Fibroblast of lung (primary cell): ENCODE measurements around the gene IL6R. TPM values are rescaled to one million over a fixed set of nuclear protein-coding genes. Genes with fewer than 3 reads are reported as not detected.

Experiments used
- DNase-seq, 2 donors: peaks; one replicate each; pipeline versions ENCODE4 v3.0.0 to v3.0.0-alpha.2; 2010; ENCODE audit warnings: low read depth in 2 of 2
- H2AFZ ChIP-seq: 2 replicates; pipeline ENCODE4 v1.5.1; 2012; ENCODE audit warnings: low read length, control low read depth, inconsistent platforms
- H3K27ac ChIP-seq: 2 replicates; pipeline ENCODE4 v1.5.1; 2011; ENCODE audit warnings: low read length, control low read depth; ENCODE audit not compliant: insufficient read depth
- H3K27me3 ChIP-seq: 2 replicates; pipeline ENCODE4 v1.5.1; 2011; ENCODE audit warnings: mild to moderate bottlenecking, low read length; ENCODE audit not compliant: control insufficient read depth, insufficient read depth
- H3K36me3 ChIP-seq: 2 replicates; pipeline ENCODE4 v1.5.1; 2011; ENCODE audit warnings: low read length; ENCODE audit not compliant: control insufficient read depth, insufficient read depth
- H3K4me1 ChIP-seq: 2 replicates; pipeline ENCODE4 v1.5.1; 2011; ENCODE audit warnings: low read length; ENCODE audit not compliant: control insufficient read depth, insufficient read depth; ENCODE audit errors: extremely low read depth
- H3K4me2 ChIP-seq: 2 replicates; pipeline ENCODE4 v1.5.1; 2011; ENCODE audit warnings: low read length, control low read depth; ENCODE audit not compliant: insufficient read depth; ENCODE audit errors: extremely low read depth
- H3K4me3 ChIP-seq, 4 experiments: fragments of 200-600 bp in 1 of 4; sonication (generic) in 1 of 4; replicated peaks in 1 of 4; 2 replicates each; pipeline ENCODE4 v1.5.1; 2011 to 2016; ENCODE audit warnings: low read length in 4 of 4, low read depth in 3 of 4, mild to moderate bottlenecking in 3 of 4, control low read depth in 2 of 4, inconsistent platforms in 1 of 4, mixed read lengths in 1 of 4; ENCODE audit not compliant: insufficient read depth in 1 of 4; ENCODE audit errors: control extremely low read depth in 1 of 4
- H3K79me2 ChIP-seq: 2 replicates; pipeline ENCODE4 v1.5.1; 2012; ENCODE audit warnings: mild to moderate bottlenecking, low read length, inconsistent platforms; ENCODE audit not compliant: control insufficient read depth, insufficient read depth
- H3K9ac ChIP-seq: 2 replicates; pipeline ENCODE4 v1.5.1; 2011; ENCODE audit warnings: mild to moderate bottlenecking, low read length, control low read depth; ENCODE audit not compliant: insufficient read depth
- H3K9me3 ChIP-seq: 2 replicates; pipeline ENCODE4 v1.5.1; 2012; ENCODE audit warnings: low read depth, low read length; ENCODE audit not compliant: control insufficient read depth, insufficient read depth
- H4K20me1 ChIP-seq: 2 replicates; pipeline ENCODE4 v1.5.1; 2011; ENCODE audit warnings: low read length; ENCODE audit not compliant: control insufficient read depth, insufficient read depth; ENCODE audit errors: extremely low read depth
- EZH2 ChIP-seq: IDR thresholded peaks from 2 replicates; pipeline ENCODE4 v1.5.1; 2012; ENCODE audit warnings: low read length, control low read depth, mild to moderate bottlenecking; ENCODE audit errors: missing control alignments
- polyA plus RNA-seq, 2 donors: library from polyadenylated mRNA; depleted of rRNA in 1 of 2; stranded (reverse) in 1 of 2; unstranded in 1 of 2; fragments of >200 nt; gene quantifications; 2 replicates each; pipeline ENCODE4 v1.2.1, GENCODE V29; 2011 to 2012; ENCODE audit warnings: missing spikeins in 1 of 2
- total RNA-seq: library from RNA; depleted of rRNA; stranded (reverse); fragments of >200 nt; gene quantifications from 2 replicates; pipeline ENCODE4 v1.2.1, GENCODE V29; 2014
- TF ChIP-seq, protein P1 (sequence below), 2 donors: IDR thresholded peaks in 1 of 2; conservative IDR thresholded peaks in 1 of 2; 1 replicate in 1 of 2; 2 replicates in 1 of 2; pipeline ENCODE4 v1.5.1; 2011 to 2012; ENCODE audit warnings: low read length in 2 of 2, control low read depth in 1 of 2, inconsistent platforms in 1 of 2, low read depth in 1 of 2, mild to moderate bottlenecking in 1 of 2

IL6R gene
- total and polyA plus RNA-seq, 2 donors (not counting 1 experiment from before 2014, with no cell fraction given) = 21.0 to 22.7 TPM

DNA sequence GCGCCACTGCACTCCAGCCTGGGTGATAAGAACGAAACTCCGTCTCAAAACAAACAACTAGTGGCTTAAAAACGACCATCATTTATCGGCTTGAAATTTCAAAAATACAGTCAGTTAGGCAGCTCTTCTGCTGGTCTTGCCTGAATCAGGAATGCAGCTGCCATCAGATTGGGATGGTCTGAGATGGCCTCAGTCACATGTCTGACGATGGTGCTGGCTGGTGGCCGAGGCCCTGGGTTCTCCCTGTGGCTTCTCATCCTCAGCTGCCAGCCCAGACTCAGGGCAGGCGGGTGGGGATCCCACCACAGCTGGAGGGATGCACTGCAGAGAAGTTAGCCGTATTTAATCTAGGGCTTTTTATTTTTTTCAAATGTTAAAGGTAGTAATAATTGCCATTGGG lies 31.3 kb downstream of the IL6R start:
- H3K9me3 ChIP-seq = no peaks in the 10 kb centered on the region
- H3K4me1 ChIP-seq = peaks cover 6% of the 10 kb centered on the region
- H3K27ac ChIP-seq = no peak overlapping the region
- no peak overlapping the region for H2AFZ ChIP-seq
- H3K27me3 ChIP-seq = no peaks in the 10 kb centered on the region
- DNase-seq = no peak
- H3K36me3 ChIP-seq = peaks cover 9% of the 10 kb centered on the region
- H3K4me3 ChIP-seq = no peak overlapping the region
- H3K79me2 ChIP-seq = no peaks in the 10 kb centered on the region
- no peak for TF ChIP-seq EZH2
- TF ChIP-seq, protein P1, sequence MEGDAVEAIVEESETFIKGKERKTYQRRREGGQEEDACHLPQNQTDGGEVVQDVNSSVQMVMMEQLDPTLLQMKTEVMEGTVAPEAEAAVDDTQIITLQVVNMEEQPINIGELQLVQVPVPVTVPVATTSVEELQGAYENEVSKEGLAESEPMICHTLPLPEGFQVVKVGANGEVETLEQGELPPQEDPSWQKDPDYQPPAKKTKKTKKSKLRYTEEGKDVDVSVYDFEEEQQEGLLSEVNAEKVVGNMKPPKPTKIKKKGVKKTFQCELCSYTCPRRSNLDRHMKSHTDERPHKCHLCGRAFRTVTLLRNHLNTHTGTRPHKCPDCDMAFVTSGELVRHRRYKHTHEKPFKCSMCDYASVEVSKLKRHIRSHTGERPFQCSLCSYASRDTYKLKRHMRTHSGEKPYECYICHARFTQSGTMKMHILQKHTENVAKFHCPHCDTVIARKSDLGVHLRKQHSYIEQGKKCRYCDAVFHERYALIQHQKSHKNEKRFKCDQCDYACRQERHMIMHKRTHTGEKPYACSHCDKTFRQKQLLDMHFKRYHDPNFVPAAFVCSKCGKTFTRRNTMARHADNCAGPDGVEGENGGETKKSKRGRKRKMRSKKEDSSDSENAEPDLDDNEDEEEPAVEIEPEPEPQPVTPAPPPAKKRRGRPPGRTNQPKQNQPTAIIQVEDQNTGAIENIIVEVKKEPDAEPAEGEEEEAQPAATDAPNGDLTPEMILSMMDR (conservative IDR thresholded peaks at IDR 0.05 in 1 of 2, IDR thresholded peaks at IDR 0.05 in 1 of 2; ENCODE audit: low read depth in 1 of 2, low read length in 2 of 2) = no peak
- no peak overlapping the region for H3K4me2 ChIP-seq
- no peaks in the 10 kb centered on the region for H4K20me1 ChIP-seq
- H3K9ac ChIP-seq = no peak overlapping the region

DNA sequence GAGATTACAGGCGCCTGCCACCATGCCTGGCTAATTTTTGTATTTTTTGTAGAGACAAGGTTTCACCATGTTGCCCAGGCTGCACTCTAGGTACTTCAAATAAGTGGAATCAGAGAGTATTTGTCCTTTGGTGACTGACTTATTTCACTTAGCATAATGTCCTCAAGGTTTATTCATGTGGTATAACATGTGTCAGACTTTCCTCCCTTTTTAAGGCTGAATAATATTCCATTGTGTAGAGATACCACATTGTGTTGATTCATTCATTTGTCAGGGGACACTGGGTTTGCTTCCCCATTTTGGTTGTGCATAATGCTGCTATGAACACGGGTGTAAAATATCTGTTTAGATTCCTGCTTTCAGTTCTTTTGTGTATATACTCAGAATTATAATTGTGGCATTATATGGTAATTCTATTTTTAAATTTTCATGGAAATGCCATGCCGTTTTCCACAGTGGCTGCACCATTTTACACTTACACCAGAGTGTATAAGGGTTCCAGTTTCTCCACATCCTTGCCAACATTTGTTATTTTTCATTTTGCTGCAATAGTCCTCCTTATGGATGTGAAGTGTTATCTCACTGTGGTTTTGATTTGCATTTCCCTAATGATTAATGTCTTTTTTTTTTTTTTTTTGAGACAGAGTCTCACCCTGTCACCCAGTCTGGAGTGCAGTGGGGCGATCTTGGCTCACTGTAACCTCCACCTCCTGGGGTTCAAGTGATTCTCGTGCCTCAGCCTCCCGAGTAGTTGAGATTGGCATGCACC lies 35.1 kb downstream of the IL6R start:
- Histone ChIP-seq H3K27ac (no peak overlapping the region), H3K9ac (no peak overlapping the region), H3K4me2 (no peak overlapping the region), H3K79me2 (no peaks in the 10 kb centered on the region), H3K27me3 (no peaks in the 10 kb centered on the region), H3K4me1 (peaks cover 22% of the 10 kb centered on the region), H2AFZ (no peak overlapping the region), H3K9me3 (no peaks in the 10 kb centered on the region), H4K20me1 (no peaks in the 10 kb centered on the region), H3K4me3 (no peak overlapping the region), H3K36me3 (peaks cover 11% of the 10 kb centered on the region)
- TF ChIP-seq, protein P1 (conservative IDR thresholded peaks at IDR 0.05 in 1 of 2, IDR thresholded peaks at IDR 0.05 in 1 of 2; ENCODE audit: low read depth in 1 of 2, low read length in 2 of 2) = no peak
- TF ChIP-seq EZH2 = no peak
- DNase-seq = no peak

DNA sequence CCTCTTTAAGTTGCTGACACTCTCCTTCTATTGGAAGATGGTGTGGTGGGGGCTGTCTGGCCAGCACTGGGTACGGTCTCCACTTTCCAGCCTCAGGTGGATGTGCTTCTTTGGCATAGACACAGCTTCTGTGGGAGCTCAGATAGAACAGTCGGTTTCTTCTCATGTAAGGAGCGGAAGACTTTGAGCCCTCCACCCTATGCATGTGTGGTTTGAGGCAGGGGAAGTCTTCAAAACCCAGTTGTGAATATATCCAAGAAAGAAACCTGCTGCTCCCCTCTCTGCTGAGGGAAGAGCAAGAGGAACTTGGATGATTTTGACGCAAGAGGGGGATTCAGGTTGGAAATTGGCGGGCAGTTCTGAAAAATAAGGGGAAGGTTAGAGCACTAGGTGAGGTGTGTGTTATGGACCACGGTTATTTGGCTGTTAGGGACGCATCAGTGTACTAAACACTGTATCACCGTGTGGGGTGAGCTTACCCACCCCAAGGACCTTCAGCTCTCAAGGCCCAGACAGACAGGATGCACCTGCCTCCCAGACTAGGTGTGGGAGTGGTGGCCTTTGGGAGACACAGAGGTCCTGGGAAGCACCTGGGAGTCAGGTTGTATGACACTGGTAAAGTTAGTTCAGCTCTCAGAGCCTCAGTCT lies 36.2 kb downstream of the IL6R start:
- Histone ChIP-seq H3K36me3 (peaks cover 5% of the 10 kb centered on the region), H3K9ac (no peak overlapping the region), H3K4me1 (peaks cover 28% of the 10 kb centered on the region), H3K79me2 (no peaks in the 10 kb centered on the region), H3K4me2 (no peak overlapping the region), H3K4me3 (no peak overlapping the region), H3K27ac (no peak overlapping the region), H3K27me3 (no peaks in the 10 kb centered on the region), H2AFZ (no peak overlapping the region), H4K20me1 (no peaks in the 10 kb centered on the region), H3K9me3 (no peaks in the 10 kb centered on the region)
- DNase-seq = no peak
- TF ChIP-seq, protein P1 (conservative IDR thresholded peaks at IDR 0.05 in 1 of 2, IDR thresholded peaks at IDR 0.05 in 1 of 2; ENCODE audit: low read depth in 1 of 2, low read length in 2 of 2) = no peak
- TF ChIP-seq EZH2 = no peak
